ENCODE results near the gene LRMDA.
A peak's percentile ranks its signal among the peaks of the same experiment; 100 is the strongest.

DNA sequence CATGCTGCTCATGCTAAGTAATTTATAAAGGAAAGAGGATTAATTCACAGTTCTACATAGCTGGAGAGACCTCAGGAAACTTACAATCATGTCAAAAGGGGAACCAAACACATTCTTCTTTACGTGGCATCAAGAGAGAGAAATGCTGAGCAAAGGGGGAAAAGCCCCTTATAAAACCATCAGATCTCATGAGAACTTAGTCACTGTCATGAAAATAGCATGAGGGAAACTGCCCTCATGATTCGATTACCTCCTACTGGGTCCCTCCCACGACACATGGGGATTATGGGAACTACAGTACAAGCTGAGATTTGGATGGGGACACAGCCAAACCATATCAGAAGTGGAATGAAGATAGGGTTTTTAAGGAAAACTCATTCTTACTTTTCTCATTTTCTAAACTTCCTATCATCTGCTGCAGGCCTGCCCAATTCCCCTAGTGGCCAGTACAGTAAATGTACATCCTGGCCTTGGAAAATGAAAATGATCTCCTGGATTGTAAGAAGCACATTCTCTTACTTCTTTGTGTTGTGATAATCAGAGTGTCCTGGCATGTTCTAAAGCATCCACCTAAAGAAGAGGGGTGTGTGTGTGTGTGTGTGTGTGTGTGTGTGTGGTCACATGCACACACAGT is 421.5 kb downstream of the LRMDA start:
- TF ChIP-seq, protein P1, sequence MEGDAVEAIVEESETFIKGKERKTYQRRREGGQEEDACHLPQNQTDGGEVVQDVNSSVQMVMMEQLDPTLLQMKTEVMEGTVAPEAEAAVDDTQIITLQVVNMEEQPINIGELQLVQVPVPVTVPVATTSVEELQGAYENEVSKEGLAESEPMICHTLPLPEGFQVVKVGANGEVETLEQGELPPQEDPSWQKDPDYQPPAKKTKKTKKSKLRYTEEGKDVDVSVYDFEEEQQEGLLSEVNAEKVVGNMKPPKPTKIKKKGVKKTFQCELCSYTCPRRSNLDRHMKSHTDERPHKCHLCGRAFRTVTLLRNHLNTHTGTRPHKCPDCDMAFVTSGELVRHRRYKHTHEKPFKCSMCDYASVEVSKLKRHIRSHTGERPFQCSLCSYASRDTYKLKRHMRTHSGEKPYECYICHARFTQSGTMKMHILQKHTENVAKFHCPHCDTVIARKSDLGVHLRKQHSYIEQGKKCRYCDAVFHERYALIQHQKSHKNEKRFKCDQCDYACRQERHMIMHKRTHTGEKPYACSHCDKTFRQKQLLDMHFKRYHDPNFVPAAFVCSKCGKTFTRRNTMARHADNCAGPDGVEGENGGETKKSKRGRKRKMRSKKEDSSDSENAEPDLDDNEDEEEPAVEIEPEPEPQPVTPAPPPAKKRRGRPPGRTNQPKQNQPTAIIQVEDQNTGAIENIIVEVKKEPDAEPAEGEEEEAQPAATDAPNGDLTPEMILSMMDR (IDR thresholded peaks at IDR 0.05; ENCODE audit: control extremely low read depth in 1 of 3, insufficient read depth in 1 of 3, low read depth in 1 of 3, low read length in 3 of 3): peak in 2 of 3 experiments; percentile 7 to 51; a peak in 2 of 4 replicates
- TF ChIP-seq, protein P2, sequence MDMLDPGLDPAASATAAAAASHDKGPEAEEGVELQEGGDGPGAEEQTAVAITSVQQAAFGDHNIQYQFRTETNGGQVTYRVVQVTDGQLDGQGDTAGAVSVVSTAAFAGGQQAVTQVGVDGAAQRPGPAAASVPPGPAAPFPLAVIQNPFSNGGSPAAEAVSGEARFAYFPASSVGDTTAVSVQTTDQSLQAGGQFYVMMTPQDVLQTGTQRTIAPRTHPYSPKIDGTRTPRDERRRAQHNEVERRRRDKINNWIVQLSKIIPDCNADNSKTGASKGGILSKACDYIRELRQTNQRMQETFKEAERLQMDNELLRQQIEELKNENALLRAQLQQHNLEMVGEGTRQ (IDR thresholded peaks at IDR 0.05; ENCODE audit: low read length): no peak
- TF ChIP-seq KDM1A (IDR thresholded peaks at IDR 0.05; ENCODE audit: borderline replicate concordance, low read length) (no peak), FOSL1 (IDR thresholded peaks at IDR 0.05; ENCODE audit: insufficient read depth, low read depth, low read length) (no peak), ASH2L (IDR thresholded peaks at IDR 0.05; ENCODE audit: low read length) (no peak), EP300 (IDR thresholded peaks at IDR 0.05; ENCODE audit: borderline replicate concordance in 1 of 2, low read depth in 2 of 2, low read length in 2 of 2) (no peak), EZH2 (IDR thresholded peaks at IDR 0.05; ENCODE audit: low read depth, low read length, severe bottlenecking) (no peak), RFX5 (IDR thresholded peaks at IDR 0.05; ENCODE audit: borderline replicate concordance, low read depth, low read length) (no peak), JUN (IDR thresholded peaks at IDR 0.05; ENCODE audit: low read depth, low read length) (no peak)
- TF ChIP-seq, protein P3, sequence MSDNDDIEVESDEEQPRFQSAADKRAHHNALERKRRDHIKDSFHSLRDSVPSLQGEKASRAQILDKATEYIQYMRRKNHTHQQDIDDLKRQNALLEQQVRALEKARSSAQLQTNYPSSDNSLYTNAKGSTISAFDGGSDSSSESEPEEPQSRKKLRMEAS (IDR thresholded peaks at IDR 0.05): no peak
